ENCODE data around the gene PLA2G2F.
A peak's percentile ranks its signal among the peaks of the same experiment; 100 is the strongest.

PLA2G2F gene

GRCh38 chr1:20174937-20175666, 36.0 kb downstream of the PLA2G2F start:
- DNase-seq, result no peak

GRCh38 chr1:20178634-20179370, 39.7 kb downstream of the PLA2G2F start:
- no peak for DNase-seq

- DNase-seq, result no peak
These were observed 40.4 kb downstream of the PLA2G2F start for GRCh38 chr1:20179371-20180128.

GRCh38 chr1:20180129-20180843, 41.2 kb downstream of the PLA2G2F start:
- DNase-seq, result no peak

GRCh38 chr1:20180844-20181207, 41.7 kb downstream of the PLA2G2F start:
- DNase-seq, result no peak

- DNase-seq, result no peak
These were observed 43.3 kb downstream of the PLA2G2F start for GRCh38 chr1:20182415-20182814.

- no peak for DNase-seq
These were observed 43.9 kb downstream of the PLA2G2F start for GRCh38 chr1:20183035-20183434.

GRCh38 chr1:20183616-20184271, 44.6 kb downstream of the PLA2G2F start:
- peak; percentile 31 for DNase-seq

- DNase-seq, result peak; percentile 54
These were observed 45.4 kb downstream of the PLA2G2F start for GRCh38 chr1:20184481-20184900.

- DNase-seq, result peak; percentile 70
These were observed 46.1 kb downstream of the PLA2G2F start for GRCh38 chr1:20184997-20185833.

GRCh38 chr1:20185834-20186782, 47.0 kb downstream of the PLA2G2F start, which contains the start of the genes PLA2G2C and UBXN10:
TSS of gene PLA2G2C (minus strand) at chr1:20186518. CDS start at chr1:20177363, 9,155 bp downstream.
TSS of gene UBXN10 (plus strand) at chr1:20186096. CDS start at chr1:20190562, 4,466 bp downstream.
- peak; percentile 74 for DNase-seq

- peak; percentile 87 for DNase-seq
These were observed 48.1 kb downstream of the PLA2G2F start for GRCh38 chr1:20187103-20187812.

- DNase-seq, result peak; percentile 76
These were observed 48.8 kb downstream of the PLA2G2F start for GRCh38 chr1:20187813-20188454.

GRCh38 chr1:20188455-20188817, 49.3 kb downstream of the PLA2G2F start:
- DNase-seq, result no peak

GRCh38 chr1:20189664-20190063, 50.5 kb downstream of the PLA2G2F start:
- no peak for DNase-seq

GRCh38 chr1:20190256-20191160, 51.4 kb downstream of the PLA2G2F start:
- no peak for DNase-seq

- no peak for DNase-seq
These were observed 52.2 kb downstream of the PLA2G2F start for GRCh38 chr1:20191266-20191825.
